Tibial artery (tissue), 4 donors: Measurements from ENCODE around the gene CCDC57.

Experiments used
- DNase-seq, 2 donors: peaks; one replicate each; pipeline ENCODE4 v3.0.0-alpha.2; 2019
- H3K27ac ChIP-seq, 2 donors: fragments of 200-600 bp; sonication (generic) in 1 of 2; 1 replicate in 1 of 2; 2 replicates in 1 of 2; pipeline ENCODE4 v1.5.1; 2018 to 2019; ENCODE audit warnings: mild to moderate bottlenecking in 1 of 2
- H3K27me3 ChIP-seq, 2 donors: fragments of 200-600 bp; sonication (generic) in 1 of 2; one replicate each; pipeline versions ENCODE4 v1.5.1 to v1.6.0; 2016 to 2019
- H3K36me3 ChIP-seq, 3 donors: fragments of 200-600 bp; sonication (generic) in 2 of 3; one replicate each; pipeline ENCODE4 v1.5.1; 2016 to 2019; ENCODE audit warnings: mild to moderate bottlenecking in 2 of 3
- H3K4me1 ChIP-seq, 4 donors: fragments of 200-600 bp; sonication (generic) in 2 of 4; 1 replicate in 3 of 4; 2 replicates in 1 of 4; pipeline ENCODE4 v1.5.1; 2016 to 2019
- H3K4me3 ChIP-seq, 2 donors: fragments of 200-600 bp; sonication (generic) in 1 of 2; 1 replicate in 1 of 2; 2 replicates in 1 of 2; pipeline ENCODE4 v1.5.1; 2018 to 2019; ENCODE audit warnings: mild to moderate bottlenecking in 2 of 2
- H3K9me3 ChIP-seq, 3 donors: fragments of 200-600 bp; sonication (generic) in 1 of 3; one replicate each; pipeline ENCODE4 v1.5.1; 2016 to 2019
- intact Hi-C: fragments of 100-400 bp; cut with DNase I; formaldehyde crosslinking; loops from one replicate; pipeline ENCODE4 v1.15.0; 2023; ENCODE audit warnings: low total_unique reads
- TF ChIP-seq, protein P1 (sequence below), 2 experiments: fragments of 200-600 bp in 1 of 2; fragments of 450-650 bp in 1 of 2; IDR thresholded peaks; one replicate each; pipeline ENCODE4 v1.5.1; 2017 to 2019; ENCODE audit warnings: antibody characterized with exemption in 2 of 2, mild to moderate bottlenecking in 1 of 2, moderate library complexity in 1 of 2

CCDC57 gene

DNA sequence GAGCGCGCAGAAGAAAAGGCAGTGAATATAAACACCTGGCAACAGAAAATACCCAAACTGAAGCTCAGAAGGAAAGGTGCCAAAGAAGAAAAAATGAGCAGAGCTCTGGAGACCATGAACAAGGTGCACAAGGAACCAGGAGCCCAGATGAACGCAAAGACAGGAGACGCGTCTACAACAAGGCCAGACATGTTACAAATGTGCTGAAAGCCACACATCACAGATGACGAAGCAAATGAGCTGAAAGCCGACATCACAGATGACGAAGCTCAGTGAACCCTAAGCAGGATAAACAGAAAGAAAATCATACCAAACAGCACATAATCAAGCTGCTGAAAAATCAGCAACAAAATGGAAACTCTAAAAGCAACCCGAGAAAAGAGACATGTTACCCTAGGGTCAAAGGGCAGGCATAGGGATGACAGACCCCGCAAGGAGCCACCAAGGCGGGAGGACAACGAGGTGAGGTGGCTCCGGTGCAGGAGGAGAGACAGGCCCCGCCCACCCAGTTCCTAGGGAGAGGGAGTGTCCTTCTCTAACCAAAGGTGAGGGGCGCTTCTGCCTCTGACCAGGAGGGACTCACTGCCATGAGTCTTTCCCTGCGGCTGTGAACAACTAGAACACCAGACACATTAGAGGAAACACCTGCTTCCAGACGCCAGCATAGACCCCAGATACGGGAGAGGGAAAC lies 39.1 kb downstream of the CCDC57 start:
- H3K36me3 ChIP-seq: peaks cover 0 to 77% (median 33%) of the 10 kb centered on the region in 3 donors
- H3K9me3 ChIP-seq: no peaks in the 10 kb centered on the region
- H3K27me3 ChIP-seq: no peaks in the 10 kb centered on the region
- H3K4me3 ChIP-seq: no peak overlapping the region
- TF ChIP-seq, protein P1, sequence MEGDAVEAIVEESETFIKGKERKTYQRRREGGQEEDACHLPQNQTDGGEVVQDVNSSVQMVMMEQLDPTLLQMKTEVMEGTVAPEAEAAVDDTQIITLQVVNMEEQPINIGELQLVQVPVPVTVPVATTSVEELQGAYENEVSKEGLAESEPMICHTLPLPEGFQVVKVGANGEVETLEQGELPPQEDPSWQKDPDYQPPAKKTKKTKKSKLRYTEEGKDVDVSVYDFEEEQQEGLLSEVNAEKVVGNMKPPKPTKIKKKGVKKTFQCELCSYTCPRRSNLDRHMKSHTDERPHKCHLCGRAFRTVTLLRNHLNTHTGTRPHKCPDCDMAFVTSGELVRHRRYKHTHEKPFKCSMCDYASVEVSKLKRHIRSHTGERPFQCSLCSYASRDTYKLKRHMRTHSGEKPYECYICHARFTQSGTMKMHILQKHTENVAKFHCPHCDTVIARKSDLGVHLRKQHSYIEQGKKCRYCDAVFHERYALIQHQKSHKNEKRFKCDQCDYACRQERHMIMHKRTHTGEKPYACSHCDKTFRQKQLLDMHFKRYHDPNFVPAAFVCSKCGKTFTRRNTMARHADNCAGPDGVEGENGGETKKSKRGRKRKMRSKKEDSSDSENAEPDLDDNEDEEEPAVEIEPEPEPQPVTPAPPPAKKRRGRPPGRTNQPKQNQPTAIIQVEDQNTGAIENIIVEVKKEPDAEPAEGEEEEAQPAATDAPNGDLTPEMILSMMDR (IDR thresholded peaks at IDR 0.05): no peak
- DNase-seq: no peak
- intact Hi-C loops: no loop called here
- no peaks in the 10 kb centered on the region for H3K4me1 ChIP-seq
- H3K27ac ChIP-seq: no peak overlapping the region

DNA sequence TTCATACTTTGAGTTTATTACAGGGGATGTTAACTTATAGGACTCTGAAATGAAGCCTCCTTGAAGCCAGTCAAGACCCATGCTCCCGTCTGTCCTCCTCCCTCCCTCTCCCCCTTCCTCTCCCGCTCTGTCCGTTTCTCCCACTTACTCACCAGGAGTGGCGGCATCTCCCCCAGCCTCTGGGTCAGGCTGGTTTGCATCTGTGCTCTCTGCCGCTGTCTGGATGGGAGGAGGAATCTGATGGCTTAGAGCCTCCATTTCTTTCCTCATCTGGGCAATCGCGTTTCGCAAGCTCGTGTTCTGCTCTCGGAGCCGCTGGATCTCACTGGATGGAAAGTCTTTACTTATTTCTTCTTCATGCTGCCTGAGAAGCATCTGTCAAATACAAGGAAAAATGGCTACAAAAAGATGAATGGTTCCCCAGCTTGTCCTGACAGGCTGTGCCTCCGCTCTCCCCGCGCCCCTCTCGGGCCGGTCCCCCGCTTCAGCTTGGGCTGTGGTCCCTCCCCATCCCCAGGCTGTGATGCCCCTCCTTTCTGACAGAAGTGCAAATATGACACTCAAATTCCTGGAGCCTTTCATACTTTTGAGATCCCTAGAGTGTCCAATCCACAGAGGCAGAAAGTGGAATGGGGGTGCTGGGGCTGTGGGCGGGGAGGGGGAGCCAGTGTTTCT lies 40.0 kb downstream of the CCDC57 start:
- intact Hi-C loops: no loop called here
- no peak overlapping the region for H3K4me3 ChIP-seq
- H3K27ac ChIP-seq: no peak overlapping the region
- peaks cover 0 to 76% (median 32%) of the 10 kb centered on the region in 3 donors for H3K36me3 ChIP-seq
- TF ChIP-seq, protein P1 (IDR thresholded peaks at IDR 0.05): no peak
- H3K27me3 ChIP-seq: no peaks in the 10 kb centered on the region
- no peak for DNase-seq
- H3K9me3 ChIP-seq: no peaks in the 10 kb centered on the region
- no peaks in the 10 kb centered on the region for H3K4me1 ChIP-seq

DNA sequence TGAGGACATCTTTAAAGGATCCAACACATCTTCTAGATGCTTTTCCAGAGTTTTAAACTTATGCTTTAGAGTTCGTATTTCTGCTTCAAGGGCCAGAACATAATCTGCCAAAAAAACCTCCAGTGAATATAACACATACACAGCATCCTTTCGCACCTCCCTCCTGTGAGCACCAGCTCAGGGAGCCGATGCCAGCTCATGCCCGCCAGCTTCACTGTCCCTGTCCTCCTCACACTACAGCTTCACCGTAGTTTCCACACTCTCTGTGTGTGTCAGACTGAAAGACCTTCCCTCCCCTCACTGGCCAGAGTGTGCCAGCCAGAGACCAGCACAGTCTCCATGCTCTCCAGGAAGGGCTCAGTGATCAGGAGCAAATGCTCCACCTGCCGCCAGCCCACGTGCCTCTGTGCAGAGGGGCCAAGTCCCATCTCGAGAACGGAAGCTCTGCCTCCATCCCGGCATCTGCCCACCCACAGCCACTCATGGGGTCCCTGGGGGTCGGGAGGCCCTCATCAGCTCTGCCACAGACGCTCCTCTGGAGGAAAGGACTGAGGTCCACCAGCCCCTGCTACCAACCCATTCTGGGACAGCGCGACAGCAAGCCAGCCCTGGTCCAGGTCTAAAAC lies 40.8 kb downstream of the CCDC57 start:
- Histone ChIP-seq H3K36me3 (peaks cover 0 to 75% (median 27%) of the 10 kb centered on the region in 3 donors), H3K27me3 (no peaks in the 10 kb centered on the region), H3K27ac (no peak overlapping the region), H3K4me3 (no peak overlapping the region), H3K9me3 (no peaks in the 10 kb centered on the region), H3K4me1 (no peaks in the 10 kb centered on the region)
- intact Hi-C loops: no loop called here
- DNase-seq: no peak
- TF ChIP-seq, protein P1 (IDR thresholded peaks at IDR 0.05): no peak

DNA sequence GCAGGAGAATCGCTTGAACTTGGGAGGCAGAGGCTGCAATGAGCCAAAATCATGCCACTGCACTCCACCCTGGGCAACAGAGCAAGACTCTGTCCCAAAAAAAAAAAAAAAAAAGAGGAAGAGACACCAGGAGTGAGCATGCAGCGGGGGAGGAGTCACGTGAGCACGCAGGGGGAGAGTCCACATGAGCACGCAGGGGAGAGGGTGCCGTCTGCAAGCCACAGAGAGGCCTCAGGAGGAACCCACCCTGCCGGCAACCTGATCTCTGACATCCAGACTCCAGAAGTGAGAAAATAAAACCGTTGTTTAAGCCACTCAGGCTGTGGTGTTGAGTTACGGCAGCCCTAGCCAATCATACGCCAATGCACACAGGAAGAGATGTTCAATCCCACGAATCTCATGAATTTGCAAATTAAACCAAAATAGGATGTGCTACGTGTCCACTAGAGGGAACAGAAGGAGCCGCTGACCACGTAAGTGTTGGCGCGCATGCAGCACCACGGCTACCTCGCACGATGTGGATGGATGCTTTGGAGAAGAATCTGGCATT lies 42.2 kb downstream of the CCDC57 start:
- Histone ChIP-seq H3K4me3 (no peak overlapping the region), H3K27me3 (no peaks in the 10 kb centered on the region), H3K4me1 (no peaks in the 10 kb centered on the region), H3K36me3 (peaks cover 0 to 88% (median 29%) of the 10 kb centered on the region in 3 donors), H3K27ac (no peak overlapping the region), H3K9me3 (no peaks in the 10 kb centered on the region)
- intact Hi-C loops: no loop called here
- peak in 1 of 2 donors; percentile 48 for DNase-seq
- TF ChIP-seq, protein P1 (IDR thresholded peaks at IDR 0.05): no peak

DNA sequence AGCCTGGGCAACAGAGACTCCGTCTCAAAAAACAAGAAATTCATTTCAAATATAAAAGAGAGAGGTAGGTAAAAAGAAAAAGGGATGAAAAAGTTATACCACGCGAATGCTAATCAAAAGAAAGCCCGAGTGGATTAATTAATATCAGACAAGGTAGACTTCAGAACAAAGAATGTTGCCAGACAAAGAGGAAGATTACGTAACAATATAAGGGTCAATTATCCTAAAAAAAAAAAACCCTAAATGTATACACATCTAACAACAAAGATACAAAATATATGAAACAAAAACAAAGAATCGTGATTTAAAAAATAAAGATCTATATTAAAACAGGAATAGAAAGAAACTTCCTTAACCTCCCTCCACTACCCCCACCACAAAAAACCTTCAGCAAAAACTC lies 44.1 kb downstream of the CCDC57 start:
- DNase-seq: no peak
- Histone ChIP-seq H3K27ac (no peak overlapping the region), H3K36me3 (peaks cover 0 to 75% (median 26%) of the 10 kb centered on the region in 3 donors), H3K27me3 (no peaks in the 10 kb centered on the region), H3K4me3 (no peak overlapping the region), H3K9me3 (no peaks in the 10 kb centered on the region), H3K4me1 (no peaks in the 10 kb centered on the region)
- intact Hi-C loops: no loop called here
- TF ChIP-seq, protein P1 (IDR thresholded peaks at IDR 0.05): no peak
